Colon (tissue), 2 donors: ENCODE results near the gene TSPEAR.

Source experiments
- FAIRE-seq: peaks from 2 replicates; lab custom pipeline; 2012; peaks lifted over from hg19 to GRCh38; lab: Jason Lieb, UNC
- donor health status: control.
- donor health status: control.

The TSPEAR gene

DNA sequence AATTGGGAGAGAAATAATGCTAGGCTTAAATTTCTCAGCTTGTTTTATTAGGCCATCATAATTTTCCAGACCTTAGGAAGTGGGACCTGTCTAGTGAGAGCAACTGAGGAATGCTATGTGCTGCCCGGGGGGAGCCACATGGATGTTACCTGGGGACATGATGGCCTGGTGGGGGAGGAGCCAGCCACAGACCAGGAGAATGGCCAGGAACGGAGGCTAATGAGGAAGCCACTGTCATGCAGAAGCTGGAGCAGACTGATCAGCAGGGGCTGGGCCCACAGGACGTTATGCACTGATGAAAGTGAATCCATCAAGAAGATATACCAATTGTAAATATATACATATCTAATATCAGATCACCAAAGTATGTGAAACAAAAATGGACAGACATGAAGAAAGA lies 166.8 kb downstream of the TSPEAR start:
- FAIRE-seq, result no peak

DNA sequence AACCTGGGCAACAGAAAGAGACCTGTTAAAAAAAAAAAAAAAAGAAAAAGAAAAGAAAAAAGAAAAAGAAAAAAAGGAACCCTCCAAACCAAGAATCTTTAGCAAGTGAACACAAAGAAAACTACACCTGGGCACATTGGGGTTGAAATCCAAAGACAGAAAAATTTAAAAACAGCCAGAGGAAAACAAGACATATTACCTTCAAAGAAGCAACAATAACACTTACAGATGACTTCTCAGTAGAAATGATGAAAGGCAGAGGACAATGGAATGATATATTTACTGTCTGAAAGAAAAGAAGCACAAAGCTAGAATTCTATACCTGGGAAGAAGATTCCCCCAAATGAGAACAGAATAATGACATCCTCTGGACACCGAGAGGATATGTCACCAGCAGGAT lies 168.7 kb downstream of the TSPEAR start:
- FAIRE-seq, result no peak

DNA sequence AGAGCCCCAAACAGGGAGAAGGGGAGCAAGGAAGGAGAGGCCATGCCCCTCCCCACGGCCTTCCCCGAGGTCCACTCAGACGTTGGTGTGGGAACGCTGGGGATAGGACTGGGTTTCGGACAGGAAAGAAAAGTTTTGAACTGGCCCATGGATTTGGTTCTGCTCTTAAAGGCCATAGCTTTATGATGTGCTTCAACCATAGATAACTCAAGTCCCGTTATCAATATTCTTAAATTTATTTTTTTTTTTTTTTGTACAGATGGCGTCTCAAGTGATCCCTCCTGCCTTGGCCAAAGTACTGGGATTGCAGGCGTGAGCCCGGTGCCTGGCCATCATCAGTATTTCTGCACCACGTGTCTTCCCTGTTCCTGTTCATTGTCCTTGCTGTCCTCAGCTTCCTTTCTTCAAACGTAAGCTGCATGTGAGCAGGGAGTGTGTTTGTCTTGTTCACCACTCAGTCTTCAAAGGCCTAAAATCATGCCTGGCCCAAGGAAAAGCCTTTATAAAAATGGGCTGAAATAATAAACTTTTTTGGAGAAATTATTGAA lies 170.6 kb downstream of the TSPEAR start:
- no peak for FAIRE-seq

DNA sequence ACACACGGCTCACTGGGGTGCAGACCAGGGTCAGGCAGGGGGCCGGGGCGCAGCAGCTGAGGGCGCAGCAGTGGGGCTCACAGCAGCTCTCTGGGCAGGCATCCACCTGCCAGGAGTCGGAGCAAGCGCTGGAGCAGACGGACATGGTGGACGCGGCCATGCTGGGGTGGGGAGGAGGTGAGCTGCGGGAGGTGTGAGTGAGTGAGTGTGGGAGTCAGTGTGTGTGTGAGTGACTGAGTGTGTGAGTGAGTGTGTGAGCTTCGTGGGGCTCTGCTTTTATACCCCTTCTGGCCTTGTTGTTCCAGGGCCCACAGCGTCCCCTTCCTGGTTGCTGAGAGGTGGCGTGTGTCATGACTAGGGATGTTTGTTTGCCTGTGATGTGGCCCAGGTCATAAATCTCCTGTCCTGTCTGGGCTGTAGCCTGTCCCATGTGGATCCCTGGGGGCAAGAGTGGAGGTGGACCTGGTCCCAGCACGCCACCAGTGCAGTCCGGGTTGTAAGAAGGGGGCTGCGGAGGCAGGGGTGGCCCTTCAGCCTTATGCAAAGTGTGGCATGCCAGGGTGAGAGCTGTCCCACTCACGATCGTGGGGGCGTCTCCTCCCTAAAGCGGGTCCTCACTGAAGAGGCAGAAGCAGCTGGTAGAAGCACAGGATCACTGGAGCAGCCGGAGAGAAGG lies 171.2 kb downstream of the TSPEAR start, which contains the start of gene KRTAP10-1:
KRTAP10-1 (minus strand) TSS at position 205 of the 676 bp plus-strand sequence; CDS start at position 160, 45 bp downstream.
- no peak for FAIRE-seq

DNA sequence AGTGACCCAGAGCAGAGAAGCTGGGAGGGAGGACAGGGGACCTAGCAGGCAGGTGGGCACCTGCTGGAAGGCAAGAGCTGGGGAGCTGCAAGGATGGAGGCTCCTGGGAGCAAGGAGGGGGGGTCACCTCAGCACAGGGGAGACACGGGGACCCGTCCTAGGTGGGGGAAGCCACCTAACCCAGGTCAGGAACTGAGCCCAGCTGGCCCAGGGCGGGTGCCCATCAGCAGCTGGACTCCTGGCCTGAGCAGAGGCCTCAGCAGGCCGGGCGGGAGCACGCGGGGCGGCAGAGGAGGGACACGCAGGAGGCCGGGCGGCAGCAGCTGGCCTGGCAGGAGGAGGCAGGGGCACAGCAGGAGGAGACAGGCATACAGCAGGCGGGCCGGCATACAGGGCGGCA lies 172.3 kb downstream of the TSPEAR start:
- FAIRE-seq, result no peak

DNA sequence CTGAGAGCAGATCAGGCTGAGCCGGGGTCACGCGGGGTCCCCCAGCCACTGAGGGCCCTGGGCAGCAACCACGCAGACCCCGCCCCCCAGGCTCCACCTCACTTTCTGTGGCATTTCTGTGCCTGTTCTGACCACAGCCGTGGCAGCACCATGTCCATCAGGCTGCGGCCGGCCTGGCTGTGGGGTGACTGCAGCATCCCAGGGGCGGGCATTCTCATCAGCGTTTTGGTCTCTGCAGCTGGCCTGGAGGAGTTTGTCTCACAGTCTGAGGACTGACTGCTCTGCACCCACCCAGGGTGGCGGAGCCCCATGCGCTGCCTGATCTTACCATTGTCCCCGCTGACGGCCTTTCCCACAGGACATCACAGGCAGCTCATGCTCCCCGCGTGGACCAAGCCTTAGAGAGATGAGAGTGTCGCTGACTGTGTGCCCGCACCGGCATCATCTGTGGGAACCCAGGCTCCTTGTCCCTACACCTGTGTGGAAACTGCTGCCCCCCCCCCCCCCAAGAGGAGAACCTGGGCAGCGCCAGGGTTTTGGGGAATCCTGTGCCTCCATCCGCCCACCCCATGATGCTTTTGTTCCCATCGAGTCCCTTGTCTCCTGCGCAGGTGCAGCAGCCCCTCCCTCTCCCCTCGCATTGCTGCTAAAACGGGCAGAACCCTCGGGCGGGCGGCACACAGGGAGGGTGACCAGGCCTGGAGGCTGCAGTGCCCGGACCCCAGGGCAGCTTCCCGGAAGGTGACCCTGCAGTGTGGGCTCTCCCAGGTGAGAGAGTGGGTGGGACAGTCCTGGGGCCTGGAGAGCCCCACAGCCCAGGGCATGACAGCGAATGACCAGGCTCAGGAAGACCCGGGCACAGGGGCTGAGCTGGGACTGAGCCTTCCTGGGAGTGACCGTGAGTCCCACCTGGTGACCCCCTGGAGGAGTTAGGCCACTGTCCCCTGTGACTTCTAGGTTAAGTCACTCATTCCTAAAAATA lies 173.2 kb downstream of the TSPEAR start:
- FAIRE-seq, result no peak

DNA sequence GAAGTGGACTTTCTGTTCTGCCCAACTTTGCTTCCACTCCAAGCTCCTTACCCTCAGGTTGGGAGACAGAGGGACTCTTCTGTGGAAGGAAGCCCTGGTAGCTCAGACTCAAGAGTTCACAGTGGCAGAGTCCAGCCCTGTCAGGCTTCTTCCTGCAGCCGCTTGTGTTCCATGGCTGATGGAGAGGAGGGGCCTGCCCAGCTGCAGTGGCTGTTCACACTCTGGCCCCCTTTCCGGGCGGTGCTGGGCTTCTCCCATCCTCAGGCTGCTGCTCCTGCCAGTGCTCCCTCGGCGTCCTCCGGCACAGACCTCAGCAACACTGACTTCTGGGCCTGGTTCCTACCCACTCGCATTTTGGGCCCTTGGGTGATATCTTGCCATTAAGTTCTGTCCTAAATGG lies 175.4 kb downstream of the TSPEAR start:
- no peak for FAIRE-seq

DNA sequence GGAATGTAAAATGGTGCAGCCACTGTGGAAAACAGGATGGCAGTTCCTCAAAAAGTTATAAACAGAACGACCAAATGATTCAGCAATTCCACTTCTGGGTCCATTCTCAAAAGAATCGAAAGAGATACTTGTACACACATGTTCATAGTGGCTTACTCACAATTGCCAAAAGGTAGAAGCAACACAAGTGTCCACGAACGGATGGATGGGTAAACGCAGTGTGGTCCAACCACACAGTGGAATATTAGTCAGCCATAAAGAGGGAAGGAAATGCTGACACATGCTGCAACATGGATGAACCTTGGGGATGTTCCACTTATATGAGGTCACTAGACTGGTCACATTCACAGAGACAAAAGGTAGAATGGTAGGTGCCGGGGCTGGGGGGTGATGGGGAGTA lies 176.7 kb downstream of the TSPEAR start:
- no peak for FAIRE-seq

DNA sequence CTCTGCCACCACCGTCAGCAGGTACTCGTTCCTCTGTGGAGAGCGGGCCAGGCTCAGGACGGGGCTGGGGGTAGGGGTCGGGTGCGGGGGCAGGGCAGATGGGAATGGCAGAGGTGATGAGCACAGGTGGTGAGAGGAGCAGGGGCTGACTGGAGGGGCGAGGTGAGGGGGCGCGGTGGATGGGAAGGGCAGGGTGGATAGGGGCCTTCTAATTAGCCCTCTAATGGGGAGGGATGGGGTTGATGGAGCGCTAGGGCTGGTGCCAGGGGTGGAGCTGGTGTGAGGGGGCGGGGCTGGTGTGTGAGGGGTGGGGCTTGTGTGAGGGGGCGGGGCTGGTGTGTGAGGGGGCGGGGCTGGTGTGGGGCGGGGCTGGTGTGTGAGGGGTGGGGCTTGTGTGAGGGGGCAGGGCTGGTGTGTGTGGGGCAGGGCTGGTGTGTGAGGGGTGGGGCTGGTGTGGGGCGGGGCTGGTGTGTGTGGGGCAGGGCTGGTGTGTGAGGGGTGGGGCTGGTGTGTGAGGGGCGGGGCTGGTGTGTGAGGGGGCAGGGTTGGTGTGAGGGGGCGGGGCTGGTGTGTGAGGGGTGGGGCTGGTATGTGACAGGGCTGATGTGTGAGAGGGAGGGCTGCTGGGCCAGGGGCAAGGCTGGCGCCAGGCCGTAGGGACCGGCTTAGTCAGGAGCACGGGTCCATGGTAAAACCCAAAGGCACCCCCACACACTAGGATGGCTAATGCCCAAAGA lies 177.3 kb downstream of the TSPEAR start:
- FAIRE-seq, result no peak

DNA sequence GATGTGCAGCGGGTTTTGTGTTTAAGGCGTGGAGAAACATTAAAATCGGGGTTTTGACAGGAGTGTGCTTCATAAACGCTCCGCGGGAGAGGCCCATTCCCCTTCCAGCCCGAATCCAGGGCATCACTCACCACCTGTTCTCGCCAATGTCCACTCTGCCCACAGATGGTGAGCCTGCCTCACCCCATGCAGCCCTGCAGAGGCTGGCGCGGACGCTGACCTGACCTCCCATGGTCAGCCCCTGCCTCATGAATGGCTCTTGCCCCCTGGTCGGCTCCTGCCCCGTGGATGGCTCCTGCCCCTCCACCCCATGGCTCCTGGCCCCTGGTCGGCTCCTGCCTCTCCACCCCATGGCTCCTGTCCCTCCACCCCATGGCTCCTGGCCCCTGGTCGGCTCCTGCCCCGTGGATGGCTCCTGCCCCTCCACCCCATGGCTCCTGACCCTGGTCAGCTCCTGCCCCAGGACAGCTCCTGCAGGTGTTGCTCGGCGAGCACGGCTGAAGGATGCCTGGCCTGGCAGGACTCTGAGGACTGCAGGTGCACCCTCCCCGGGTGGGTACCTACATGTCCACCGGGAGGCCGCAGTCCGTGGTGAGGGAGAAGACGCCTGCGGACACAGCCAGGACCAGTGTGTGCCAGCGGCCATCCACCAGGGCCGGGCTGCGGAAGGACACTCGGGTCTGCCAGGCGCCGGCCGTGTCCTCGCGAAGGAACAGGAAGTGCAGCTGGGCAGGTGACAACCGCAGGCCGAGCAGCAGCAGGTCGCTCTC lies 178.1 kb downstream of the TSPEAR start:
- FAIRE-seq, result no peak

DNA sequence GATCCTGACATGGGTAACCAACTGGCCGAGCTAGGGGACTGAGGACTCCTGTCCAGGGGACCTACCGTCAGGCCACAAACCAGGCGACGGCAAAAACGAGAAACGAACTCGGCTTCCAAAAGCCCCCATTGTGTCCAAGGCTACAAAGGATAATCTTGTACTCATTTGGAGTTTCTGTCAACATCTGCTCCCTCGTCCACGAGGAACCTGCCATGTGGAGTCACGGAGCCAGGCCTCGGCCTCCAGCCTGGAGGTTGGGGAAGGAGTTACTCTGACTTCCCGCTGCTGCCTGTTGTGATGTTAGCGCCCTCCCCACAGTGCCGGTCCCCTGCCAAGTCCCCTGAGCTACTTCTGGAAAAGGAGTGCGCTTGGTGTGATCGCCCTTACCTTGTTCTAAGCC lies 178.7 kb downstream of the TSPEAR start:
- FAIRE-seq, result no peak

DNA sequence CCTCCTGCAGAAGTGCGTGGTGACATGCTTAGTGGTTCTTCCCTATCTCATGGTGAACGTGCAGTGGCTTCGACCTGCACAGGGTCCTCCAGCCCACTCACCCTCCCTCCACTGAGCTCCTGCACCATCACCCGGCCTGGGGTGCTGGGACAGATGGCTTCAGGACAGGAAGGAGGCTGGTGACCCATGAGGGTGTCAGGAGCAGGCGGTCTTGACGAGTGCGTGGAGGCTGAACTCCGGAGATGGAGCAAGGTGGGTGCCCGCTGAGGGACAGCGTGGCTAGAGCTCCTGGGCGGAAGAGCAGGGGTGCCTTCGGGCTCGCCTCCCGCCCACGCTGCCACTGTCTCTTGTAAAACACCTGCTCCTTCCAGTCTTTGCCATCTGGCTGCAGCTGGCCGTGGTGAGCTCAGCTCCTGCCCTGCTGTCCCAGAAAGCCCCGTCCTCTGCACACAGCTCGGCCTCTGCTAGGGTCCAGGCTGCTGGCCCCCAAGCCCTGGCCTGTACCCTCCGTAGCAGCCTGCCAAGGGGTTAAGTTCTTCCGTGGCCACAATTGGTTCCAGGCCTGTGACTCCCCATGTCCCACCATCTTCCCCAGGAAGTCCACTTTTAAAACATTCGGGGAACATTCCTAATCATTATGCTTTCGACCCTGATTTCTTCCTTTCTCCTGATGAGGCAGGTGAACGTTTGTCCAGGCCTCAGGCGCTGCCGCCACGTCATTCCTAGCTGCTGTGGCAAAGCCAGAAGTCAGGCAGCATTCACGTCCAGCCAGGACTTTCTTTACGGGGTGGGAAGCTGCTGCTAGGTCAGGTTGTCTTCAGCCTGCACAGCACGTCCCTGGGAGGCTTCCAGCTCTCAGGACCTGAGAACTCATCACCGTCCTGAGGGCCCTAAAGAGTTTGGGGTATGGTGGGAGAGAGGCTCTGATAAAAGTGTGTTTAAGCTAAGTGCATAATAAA lies 179.5 kb downstream of the TSPEAR start:
- FAIRE-seq, result no peak

DNA sequence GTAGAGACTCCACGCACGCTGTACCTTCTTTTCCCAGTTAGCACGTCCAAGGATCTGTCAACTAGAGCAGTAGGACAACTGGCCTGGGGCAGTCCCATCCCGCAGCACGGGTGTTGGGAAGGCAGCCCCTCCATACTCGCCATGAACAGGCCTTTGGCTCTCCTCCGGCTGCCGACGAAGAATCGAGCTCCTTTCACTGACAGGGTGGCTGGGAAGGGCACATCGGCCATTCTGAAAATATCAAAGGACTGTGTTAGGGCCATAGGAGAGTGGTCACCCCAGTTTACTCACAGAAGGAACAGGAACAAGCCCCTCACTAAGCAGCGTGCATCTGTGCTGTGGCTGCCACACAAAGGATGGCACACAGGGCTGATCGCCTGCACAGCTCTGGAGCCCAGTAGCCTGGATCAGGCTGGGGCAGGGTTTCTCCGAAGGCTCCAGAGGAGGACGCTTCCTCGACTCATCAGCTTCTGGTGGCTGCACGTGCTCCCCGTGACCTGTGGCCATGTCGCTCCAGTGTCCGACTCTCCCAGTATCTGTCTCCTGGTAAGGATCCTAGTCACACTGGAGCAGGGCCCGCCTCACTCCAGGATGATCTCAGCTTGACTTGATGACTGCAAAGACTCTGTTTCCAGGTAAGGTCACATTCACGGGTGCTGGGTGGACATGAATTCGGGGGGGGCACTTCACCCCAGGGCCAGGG lies 180.3 kb downstream of the TSPEAR start:
- no peak for FAIRE-seq

DNA sequence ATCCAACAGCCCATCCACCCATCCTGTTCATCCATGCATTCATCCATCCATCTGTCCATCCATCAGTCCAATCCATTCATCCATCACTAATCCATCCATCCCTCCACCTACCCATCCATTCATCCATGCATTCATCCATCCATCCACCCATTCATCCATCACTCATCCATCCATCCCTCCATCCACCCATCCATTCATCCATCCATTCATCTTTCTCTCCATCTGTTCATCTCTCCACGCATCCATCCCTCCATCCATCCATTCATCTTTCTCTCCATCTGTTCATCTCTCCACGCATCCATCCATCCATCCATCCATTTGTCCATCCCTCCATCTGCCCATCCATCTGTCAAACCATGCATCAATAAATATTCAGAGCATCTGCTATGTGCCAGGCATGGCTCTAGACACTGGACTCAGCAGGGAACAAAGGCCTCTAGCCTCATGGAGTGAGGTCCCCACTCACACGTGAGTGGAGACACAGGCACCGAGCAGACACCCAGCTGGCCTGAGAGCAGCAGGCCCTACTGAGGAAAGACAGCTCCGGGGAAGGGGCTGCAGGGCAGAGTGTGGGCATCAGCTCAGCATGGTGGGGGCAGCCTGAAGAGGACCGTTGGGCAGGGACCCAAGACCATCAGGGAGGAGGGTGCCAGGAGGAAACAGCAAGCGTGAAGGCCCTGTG lies 181.0 kb downstream of the TSPEAR start:
- FAIRE-seq, result no peak

DNA sequence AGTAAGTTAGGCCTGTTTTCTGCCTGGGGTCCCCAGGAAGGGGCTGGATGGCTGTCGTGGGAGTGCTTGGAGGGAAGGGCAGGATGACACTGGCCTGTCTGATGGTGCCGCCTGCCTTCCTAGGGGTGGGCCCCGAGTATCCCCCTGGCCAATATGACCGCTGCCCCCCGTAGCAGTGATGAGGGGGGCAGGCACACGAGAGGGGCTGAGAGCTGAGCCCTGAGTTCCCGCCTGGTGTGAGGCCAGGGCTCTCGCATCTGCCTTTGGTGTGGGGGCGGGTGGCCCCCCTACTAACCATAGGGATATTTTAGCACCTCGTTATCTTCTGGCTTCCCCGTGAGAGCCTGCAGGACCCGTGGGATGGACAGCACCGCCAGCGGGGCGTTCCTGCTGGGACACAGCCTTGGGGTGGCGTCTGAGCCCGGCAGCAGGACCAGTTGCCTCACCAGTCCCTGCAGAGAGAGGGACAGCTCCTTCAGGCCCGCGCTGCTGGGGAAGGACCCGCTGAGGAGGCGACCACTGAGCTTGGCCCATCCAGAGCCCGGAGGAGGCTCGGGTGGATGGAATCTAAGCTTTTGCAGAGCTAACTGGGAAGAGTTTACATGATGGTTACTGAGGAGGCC lies 181.8 kb downstream of the TSPEAR start:
- no peak for FAIRE-seq

DNA sequence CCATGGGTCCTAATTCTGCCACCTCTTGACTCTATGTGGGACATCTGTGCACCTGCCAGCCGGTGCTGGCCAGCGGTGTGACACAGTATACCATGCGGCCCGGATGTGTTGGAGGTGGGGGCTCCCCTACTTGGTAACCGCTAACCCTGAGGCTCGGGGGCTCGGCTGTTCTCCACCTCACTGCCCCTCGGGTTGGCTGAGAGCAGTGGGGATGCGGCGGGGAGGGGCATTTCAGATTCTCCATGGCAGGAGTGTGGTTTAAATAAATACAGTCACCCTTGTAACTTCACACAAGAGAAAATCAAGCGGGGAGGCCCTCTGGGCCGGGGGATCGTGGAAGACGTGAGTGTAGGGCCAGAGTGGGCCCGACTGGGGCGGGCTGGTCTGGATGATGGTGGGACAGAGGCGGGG lies 182.4 kb downstream of the TSPEAR start:
- no peak for FAIRE-seq

DNA sequence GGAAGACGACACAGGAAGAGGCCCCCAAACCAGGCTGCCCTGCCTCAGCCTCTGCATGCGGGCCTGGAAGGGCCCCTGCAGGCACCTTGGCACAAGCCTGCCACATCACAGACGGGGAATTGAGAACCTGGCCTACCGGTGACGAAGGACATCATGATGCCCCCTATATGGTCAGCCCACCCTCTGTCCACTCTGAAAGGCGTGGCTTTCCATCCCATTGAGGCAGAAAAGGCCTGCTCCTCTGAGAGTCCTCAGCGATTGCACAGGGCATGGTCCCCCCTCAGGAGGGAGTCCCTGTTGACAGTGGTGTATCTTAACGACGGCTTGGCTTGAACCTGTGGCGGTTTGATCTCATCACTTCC lies 182.8 kb downstream of the TSPEAR start:
- no peak for FAIRE-seq

DNA sequence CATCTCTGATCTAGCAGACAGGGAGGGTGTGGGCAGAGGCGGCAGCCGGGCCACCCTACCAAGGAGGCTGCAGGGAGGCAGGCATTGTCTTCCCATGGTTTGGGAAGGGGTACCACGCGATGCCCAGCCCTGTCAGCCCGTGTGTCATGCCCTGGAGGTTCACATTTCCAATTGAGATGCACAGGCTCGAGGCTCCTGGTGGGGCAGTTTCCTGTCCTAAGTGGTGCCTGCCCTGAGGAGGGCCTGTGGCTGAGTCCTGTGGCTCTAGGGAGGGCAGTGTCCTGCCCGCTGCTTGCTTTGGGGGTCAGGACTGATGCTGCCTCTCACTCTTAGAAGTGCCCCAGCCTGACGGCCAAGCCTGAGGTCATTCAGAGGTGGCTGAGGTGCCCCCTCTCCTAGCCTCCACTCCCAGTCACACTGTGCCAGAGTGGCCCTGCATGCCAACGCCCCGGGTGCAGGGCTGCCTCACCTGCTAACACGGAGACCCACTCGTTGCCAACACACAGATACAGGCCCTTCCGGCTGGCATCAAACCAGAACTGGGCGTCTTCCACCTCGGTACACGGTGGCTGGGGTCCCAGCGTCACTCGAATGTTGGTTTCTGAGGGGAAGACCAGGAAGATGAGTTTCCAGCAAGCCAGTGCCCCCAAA lies 183.3 kb downstream of the TSPEAR start:
- no peak for FAIRE-seq
